Thyroid gland (tissue), 4 donors: Measurements from ENCODE around the gene ADAMTS16. TPM values are rescaled to one million over a fixed set of nuclear protein-coding genes. Genes with fewer than 3 reads are reported as not detected.

Experiments used
- DNase-seq, 2 donors: peaks; one replicate each; pipeline ENCODE4 v3.0.0-alpha.2; 2019
- H3K27ac ChIP-seq, 3 donors: fragments of 200-600 bp; sonication (generic); 1 replicate in 2 of 3; 2 replicates in 1 of 3; pipeline ENCODE4 v1.5.1; 2016 to 2019; ENCODE audit warnings: mild to moderate bottlenecking in 1 of 3, moderate library complexity in 1 of 3
- H3K27me3 ChIP-seq: fragments of 200-600 bp; sonication (generic); one replicate; pipeline ENCODE4 v1.5.1; 2019
- H3K36me3 ChIP-seq, 2 donors: fragments of 200-600 bp; sonication (generic); one replicate each; pipeline ENCODE4 v1.5.1; 2016 to 2019
- H3K4me1 ChIP-seq, 2 donors: fragments of 200-600 bp; sonication (generic); one replicate each; pipeline ENCODE4 v1.5.1; 2017 to 2019
- H3K4me3 ChIP-seq, 3 donors: fragments of 200-600 bp; sonication (generic); replicated peaks in 1 of 3; 1 replicate in 2 of 3; 2 replicates in 1 of 3; pipeline ENCODE4 v1.5.1; 2016; ENCODE audit warnings: mild to moderate bottlenecking in 1 of 3
- H3K9me3 ChIP-seq: fragments of 200-600 bp; sonication (generic); one replicate; pipeline ENCODE4 v1.5.1; 2017
- CTCF ChIP-seq, 6 experiments: fragments of 200-600 bp in 3 of 6; fragments of 450-650 bp in 3 of 6; sonication (generic) in 3 of 6; IDR thresholded peaks; one replicate each; pipeline ENCODE4 v1.5.1; 2016 to 2019; ENCODE audit warnings: antibody characterized with exemption in 6 of 6, mild to moderate bottlenecking in 2 of 6, inconsistent platforms in 1 of 6, moderate library complexity in 1 of 6
- POLR2A ChIP-seq, 2 donors: fragments of 450-650 bp; IDR thresholded peaks; one replicate each; pipeline ENCODE4 v1.6.1; 2017; ENCODE audit warnings: antibody characterized with exemption in 2 of 2, mild to moderate bottlenecking in 2 of 2, moderate library complexity in 1 of 2
- WGBS, 2 donors: methylation state at CpG; one replicate each; pipeline ENCODE4 v1.1.5; 2017; 5-methylcytosine and 5-hydroxymethylcytosine counted together
- intact Hi-C: fragments of 100-400 bp; cut with DNase I; formaldehyde crosslinking; loops from one replicate; pipeline ENCODE4 v1.15.1; 2023
- total RNA-seq, 4 donors: library from RNA; depleted of rRNA; stranded (reverse); fragments of >200 nt; gene quantifications; one replicate each; pipeline ENCODE4 v1.2.3, GENCODE V29; 2016

ADAMTS16 gene
- total RNA-seq, 4 donors from 2014 or later, result 0.11 to 1.0 (median 0.16) TPM

- Histone ChIP-seq H3K36me3 (no peaks in the 10 kb centered on the region), H3K4me1 (no peaks in the 10 kb centered on the region), H3K4me3 (no peak overlapping the region), H3K27me3 (no peaks in the 10 kb centered on the region), H3K9me3 (no peaks in the 10 kb centered on the region), H3K27ac (no peak overlapping the region)
- intact Hi-C loops, result no loop called here
- WGBS, 2 donors, result 80 to 84% methylated on average over 5 of the region's 5 CpGs
- no peak for TF ChIP-seq POLR2A (IDR thresholded peaks at IDR 0.05)
- no peak for TF ChIP-seq CTCF (IDR thresholded peaks at IDR 0.05)
- no peak for DNase-seq
These were observed 38.9 kb downstream of the ADAMTS16 start for GRCh38 chr5:5179079-5179478.

- no peak overlapping the region for H3K27ac ChIP-seq
- no peak overlapping the region for H3K4me3 ChIP-seq
- intact Hi-C loops, result no loop called here
- no peaks in the 10 kb centered on the region for H3K4me1 ChIP-seq
- H3K9me3 ChIP-seq, result no peaks in the 10 kb centered on the region
- 73 to 76% methylated on average over 4 of the region's 4 CpGs for WGBS, 2 donors
- no peaks in the 10 kb centered on the region for H3K36me3 ChIP-seq
- H3K27me3 ChIP-seq, result no peaks in the 10 kb centered on the region
- TF ChIP-seq POLR2A (IDR thresholded peaks at IDR 0.05) (no peak), CTCF (IDR thresholded peaks at IDR 0.05) (no peak)
- DNase-seq, result no peak
These were observed 39.5 kb downstream of the ADAMTS16 start for GRCh38 chr5:5179597-5179996.

GRCh38 chr5:5181650-5182324 lies 41.7 kb downstream of the ADAMTS16 start:
- H3K27ac ChIP-seq, result no peak overlapping the region
- intact Hi-C loops, result no loop called here
- TF ChIP-seq CTCF (IDR thresholded peaks at IDR 0.05), result no peak
- TF ChIP-seq POLR2A (IDR thresholded peaks at IDR 0.05), result no peak
- H3K4me1 ChIP-seq, result no peaks in the 10 kb centered on the region
- H3K27me3 ChIP-seq, result no peaks in the 10 kb centered on the region
- H3K36me3 ChIP-seq, result no peaks in the 10 kb centered on the region
- no peaks in the 10 kb centered on the region for H3K9me3 ChIP-seq
- DNase-seq, result no peak
- 59 to 64% methylated on average over 14 of the region's 14 CpGs for WGBS, 2 donors
- no peak overlapping the region for H3K4me3 ChIP-seq

GRCh38 chr5:5182508-5183188 lies 42.5 kb downstream of the ADAMTS16 start:
- no peaks in the 10 kb centered on the region for H3K36me3 ChIP-seq
- 58 to 65% methylated on average over 5 of the region's 5 CpGs for whole genome bisulfite sequencing, 2 donors
- H3K4me1 ChIP-seq, result no peaks in the 10 kb centered on the region
- H3K9me3 ChIP-seq, result no peaks in the 10 kb centered on the region
- no peaks in the 10 kb centered on the region for H3K27me3 ChIP-seq
- DNase-seq, result no peak
- no peak overlapping the region for H3K4me3 ChIP-seq
- intact Hi-C loops, result no loop called here
- H3K27ac ChIP-seq, result no peak overlapping the region
- TF ChIP-seq POLR2A (IDR thresholded peaks at IDR 0.05), result no peak
- TF ChIP-seq CTCF (IDR thresholded peaks at IDR 0.05), result no peak

- Histone ChIP-seq H3K9me3 (no peaks in the 10 kb centered on the region), H3K27me3 (no peaks in the 10 kb centered on the region), H3K4me3 (no peak overlapping the region), H3K4me1 (no peaks in the 10 kb centered on the region), H3K36me3 (no peaks in the 10 kb centered on the region), H3K27ac (no peak overlapping the region)
- TF ChIP-seq POLR2A (IDR thresholded peaks at IDR 0.05) (no peak), CTCF (IDR thresholded peaks at IDR 0.05) (no peak)
- 45 to 48% methylated on average over 16 of the region's 16 CpGs for WGBS, 2 donors
- intact Hi-C loops, result no loop called here
- no peak for DNase-seq
These were observed 43.1 kb downstream of the ADAMTS16 start for GRCh38 chr5:5183189-5183699.
